ENCODE data around the gene STARD6. TPM values are rescaled to one million over a fixed set of nuclear protein-coding genes. Genes with fewer than 3 reads are reported as not detected.

The STARD6 gene
- polyA plus RNA-seq, 1 of the 3 experiments (the other 2 are of a cell fraction) = not detected

DNA sequence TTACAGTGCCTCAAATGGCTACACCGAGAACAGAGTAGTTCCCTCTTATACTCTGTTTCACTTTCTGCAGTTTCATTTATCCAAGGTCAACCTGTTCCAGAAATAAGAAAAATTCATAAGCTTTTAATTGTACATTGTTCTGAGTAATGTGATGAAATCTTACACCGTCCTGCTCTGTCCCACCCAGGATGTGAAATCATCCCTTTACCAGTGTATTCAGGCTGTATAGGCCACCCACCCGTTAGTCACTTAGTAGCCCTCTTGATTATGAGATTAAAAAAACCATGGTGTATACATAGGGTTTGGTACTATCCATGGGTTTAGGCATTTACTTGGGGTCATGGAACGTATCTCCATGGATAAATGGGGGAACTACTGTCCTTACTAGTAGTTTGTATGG, 29.8 kb downstream of the STARD6 start:
- no peaks in the 10 kb centered on the region for H3K9me3 ChIP-seq
- TF ChIP-seq EZH2phosphoT487 (IDR thresholded peaks at IDR 0.05; ENCODE audit: borderline replicate concordance, low read depth) = no peak
- no peak for TF ChIP-seq RAD21 (IDR thresholded peaks at IDR 0.05; ENCODE audit: low read length)
- no peak for TF ChIP-seq MXI1 (IDR thresholded peaks at IDR 0.05; ENCODE audit: low read depth, low read length)
- TF ChIP-seq GABPA (IDR thresholded peaks at IDR 0.05; ENCODE audit: low read depth) = no peak
- TF ChIP-seq, protein P1, sequence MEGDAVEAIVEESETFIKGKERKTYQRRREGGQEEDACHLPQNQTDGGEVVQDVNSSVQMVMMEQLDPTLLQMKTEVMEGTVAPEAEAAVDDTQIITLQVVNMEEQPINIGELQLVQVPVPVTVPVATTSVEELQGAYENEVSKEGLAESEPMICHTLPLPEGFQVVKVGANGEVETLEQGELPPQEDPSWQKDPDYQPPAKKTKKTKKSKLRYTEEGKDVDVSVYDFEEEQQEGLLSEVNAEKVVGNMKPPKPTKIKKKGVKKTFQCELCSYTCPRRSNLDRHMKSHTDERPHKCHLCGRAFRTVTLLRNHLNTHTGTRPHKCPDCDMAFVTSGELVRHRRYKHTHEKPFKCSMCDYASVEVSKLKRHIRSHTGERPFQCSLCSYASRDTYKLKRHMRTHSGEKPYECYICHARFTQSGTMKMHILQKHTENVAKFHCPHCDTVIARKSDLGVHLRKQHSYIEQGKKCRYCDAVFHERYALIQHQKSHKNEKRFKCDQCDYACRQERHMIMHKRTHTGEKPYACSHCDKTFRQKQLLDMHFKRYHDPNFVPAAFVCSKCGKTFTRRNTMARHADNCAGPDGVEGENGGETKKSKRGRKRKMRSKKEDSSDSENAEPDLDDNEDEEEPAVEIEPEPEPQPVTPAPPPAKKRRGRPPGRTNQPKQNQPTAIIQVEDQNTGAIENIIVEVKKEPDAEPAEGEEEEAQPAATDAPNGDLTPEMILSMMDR (IDR thresholded peaks at IDR 0.05) = no peak
- TF ChIP-seq RXRA (IDR thresholded peaks at IDR 0.05; ENCODE audit: borderline replicate concordance, low read depth) = no peak
- no peak for TF ChIP-seq NFIC (IDR thresholded peaks at IDR 0.05; ENCODE audit: borderline replicate concordance)
- TF ChIP-seq, protein P2, sequence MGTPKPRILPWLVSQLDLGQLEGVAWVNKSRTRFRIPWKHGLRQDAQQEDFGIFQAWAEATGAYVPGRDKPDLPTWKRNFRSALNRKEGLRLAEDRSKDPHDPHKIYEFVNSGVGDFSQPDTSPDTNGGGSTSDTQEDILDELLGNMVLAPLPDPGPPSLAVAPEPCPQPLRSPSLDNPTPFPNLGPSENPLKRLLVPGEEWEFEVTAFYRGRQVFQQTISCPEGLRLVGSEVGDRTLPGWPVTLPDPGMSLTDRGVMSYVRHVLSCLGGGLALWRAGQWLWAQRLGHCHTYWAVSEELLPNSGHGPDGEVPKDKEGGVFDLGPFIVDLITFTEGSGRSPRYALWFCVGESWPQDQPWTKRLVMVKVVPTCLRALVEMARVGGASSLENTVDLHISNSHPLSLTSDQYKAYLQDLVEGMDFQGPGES (IDR thresholded peaks at IDR 0.05; ENCODE audit: low read depth, low read length) = no peak
- TF ChIP-seq POLR2AphosphoS5 (IDR thresholded peaks at IDR 0.05; ENCODE audit: low read depth, low read length) = no peak
- TF ChIP-seq FOXJ3 (CRISPR knock-in tag; IDR thresholded peaks at IDR 0.05) = no peak
- no peak for TF ChIP-seq RFX5 (IDR thresholded peaks at IDR 0.05; ENCODE audit: low read length)
- TF ChIP-seq, protein P3, sequence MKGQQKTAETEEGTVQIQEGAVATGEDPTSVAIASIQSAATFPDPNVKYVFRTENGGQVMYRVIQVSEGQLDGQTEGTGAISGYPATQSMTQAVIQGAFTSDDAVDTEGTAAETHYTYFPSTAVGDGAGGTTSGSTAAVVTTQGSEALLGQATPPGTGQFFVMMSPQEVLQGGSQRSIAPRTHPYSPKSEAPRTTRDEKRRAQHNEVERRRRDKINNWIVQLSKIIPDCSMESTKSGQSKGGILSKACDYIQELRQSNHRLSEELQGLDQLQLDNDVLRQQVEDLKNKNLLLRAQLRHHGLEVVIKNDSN (IDR thresholded peaks at IDR 0.05; ENCODE audit: borderline replicate concordance, low read depth) = no peak
- TF ChIP-seq, protein P4, sequence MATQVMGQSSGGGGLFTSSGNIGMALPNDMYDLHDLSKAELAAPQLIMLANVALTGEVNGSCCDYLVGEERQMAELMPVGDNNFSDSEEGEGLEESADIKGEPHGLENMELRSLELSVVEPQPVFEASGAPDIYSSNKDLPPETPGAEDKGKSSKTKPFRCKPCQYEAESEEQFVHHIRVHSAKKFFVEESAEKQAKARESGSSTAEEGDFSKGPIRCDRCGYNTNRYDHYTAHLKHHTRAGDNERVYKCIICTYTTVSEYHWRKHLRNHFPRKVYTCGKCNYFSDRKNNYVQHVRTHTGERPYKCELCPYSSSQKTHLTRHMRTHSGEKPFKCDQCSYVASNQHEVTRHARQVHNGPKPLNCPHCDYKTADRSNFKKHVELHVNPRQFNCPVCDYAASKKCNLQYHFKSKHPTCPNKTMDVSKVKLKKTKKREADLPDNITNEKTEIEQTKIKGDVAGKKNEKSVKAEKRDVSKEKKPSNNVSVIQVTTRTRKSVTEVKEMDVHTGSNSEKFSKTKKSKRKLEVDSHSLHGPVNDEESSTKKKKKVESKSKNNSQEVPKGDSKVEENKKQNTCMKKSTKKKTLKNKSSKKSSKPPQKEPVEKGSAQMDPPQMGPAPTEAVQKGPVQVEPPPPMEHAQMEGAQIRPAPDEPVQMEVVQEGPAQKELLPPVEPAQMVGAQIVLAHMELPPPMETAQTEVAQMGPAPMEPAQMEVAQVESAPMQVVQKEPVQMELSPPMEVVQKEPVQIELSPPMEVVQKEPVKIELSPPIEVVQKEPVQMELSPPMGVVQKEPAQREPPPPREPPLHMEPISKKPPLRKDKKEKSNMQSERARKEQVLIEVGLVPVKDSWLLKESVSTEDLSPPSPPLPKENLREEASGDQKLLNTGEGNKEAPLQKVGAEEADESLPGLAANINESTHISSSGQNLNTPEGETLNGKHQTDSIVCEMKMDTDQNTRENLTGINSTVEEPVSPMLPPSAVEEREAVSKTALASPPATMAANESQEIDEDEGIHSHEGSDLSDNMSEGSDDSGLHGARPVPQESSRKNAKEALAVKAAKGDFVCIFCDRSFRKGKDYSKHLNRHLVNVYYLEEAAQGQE (IDR thresholded peaks at IDR 0.05; ENCODE audit: low read depth, low read length) = no peak
- H2AFZ ChIP-seq (ENCODE audit: low read depth) = no peak overlapping the region
- H3K79me2 ChIP-seq (ENCODE audit: insufficient read depth) = no peaks in the 10 kb centered on the region
- H3K4me3 ChIP-seq (ENCODE audit: low read depth in 2 of 2, low read length in 1 of 2) = no peak overlapping the region
- no peaks in the 10 kb centered on the region for H3K36me3 ChIP-seq (replicated peaks in 1 of 2; ENCODE audit: control insufficient read depth in 1 of 2, insufficient read depth in 2 of 2, low read length in 1 of 2)
- no peaks in the 10 kb centered on the region for H3K9me2 ChIP-seq
- H3K4me1 ChIP-seq (ENCODE audit: control insufficient read depth in 1 of 2, insufficient read depth in 2 of 2, low read depth in 1 of 2, low read length in 1 of 2) = peaks cover 0 to 6% of the 10 kb centered on the region in 2 experiments; a peak in 1 of 4 replicates
- H4K20me1 ChIP-seq (ENCODE audit: insufficient read depth) = no peaks in the 10 kb centered on the region
- no peak for DNase-seq
- POLR2A ChIA-PET = no interaction called here
- H3K27me3 ChIP-seq (ENCODE audit: insufficient read depth) = no peaks in the 10 kb centered on the region
- H3K4me2 ChIP-seq = no peak overlapping the region
- no peaks in the 10 kb centered on the region for H3F3A ChIP-seq (replicated peaks; ENCODE audit: insufficient read depth)
- CTCF ChIA-PET = no interaction called here
- H3K27ac ChIP-seq (ENCODE audit: low read depth in 2 of 2, low read length in 1 of 2) = no peak overlapping the region
- no peak overlapping the region for H3K9ac ChIP-seq
- WGBS (ENCODE audit: low lambda C conversion rate) = 80% methylated on average over 4 of the region's 4 CpGs

Data from SK-N-SH (cell line).